Measurements from ENCODE around the gene NAALADL2. TPM values are rescaled to one million over a fixed set of nuclear protein-coding genes. Genes with fewer than 3 reads are reported as not detected.

NAALADL2 gene
- total RNA-seq, 4 donors from 2014 or later, result 0.36 to 9.2 (median 0.63) TPM

GRCh38 chr3:175200391-175201095, 341.4 kb downstream of the NAALADL2 start:
- no peak for DNase-seq
- no peak for TF ChIP-seq POLR2A (IDR thresholded peaks at IDR 0.05)
- no peak for TF ChIP-seq CTCF (IDR thresholded peaks at IDR 0.05 in 4 of 5, conservative IDR thresholded peaks at IDR 0.05 in 1 of 5)
- Histone ChIP-seq H3K27me3 (no peaks in the 10 kb centered on the region), H3K4me1 (no peaks in the 10 kb centered on the region), H3K27ac (no peak overlapping the region), H3K9me3 (no peaks in the 10 kb centered on the region), H3K36me3 (no peaks in the 10 kb centered on the region), H3K4me3 (no peak overlapping the region)
- in situ Hi-C loops (cut with MboI; ENCODE audit: low sequenced_read_pairs in 4 of 4) (no loop called here), intact Hi-C loops (cut with DNase I; ENCODE audit: low total_unique reads) (no loop called here)
- ATAC-seq, result no peak

GRCh38 chr3:175207361-175207760, 348.2 kb downstream of the NAALADL2 start:
- no peaks in the 10 kb centered on the region for H3K4me1 ChIP-seq
- TF ChIP-seq CTCF (IDR thresholded peaks at IDR 0.05 in 4 of 5, conservative IDR thresholded peaks at IDR 0.05 in 1 of 5), result no peak
- TF ChIP-seq POLR2A (IDR thresholded peaks at IDR 0.05), result no peak
- no peak overlapping the region for H3K4me3 ChIP-seq
- ATAC-seq, result no peak
- H3K36me3 ChIP-seq, result no peaks in the 10 kb centered on the region
- H3K9me3 ChIP-seq, result no peaks in the 10 kb centered on the region
- DNase-seq, result no peak
- no peaks in the 10 kb centered on the region for H3K27me3 ChIP-seq
- in situ Hi-C loops (cut with MboI; ENCODE audit: low sequenced_read_pairs in 4 of 4), result no loop called here
- intact Hi-C loops (cut with DNase I; ENCODE audit: low total_unique reads), result no loop called here
- no peak overlapping the region for H3K27ac ChIP-seq

GRCh38 chr3:175208326-175208725, 349.2 kb downstream of the NAALADL2 start:
- no peak for ATAC-seq
- Histone ChIP-seq H3K4me1 (no peaks in the 10 kb centered on the region), H3K36me3 (no peaks in the 10 kb centered on the region), H3K27ac (no peak overlapping the region), H3K4me3 (no peak overlapping the region), H3K27me3 (no peaks in the 10 kb centered on the region), H3K9me3 (no peaks in the 10 kb centered on the region)
- TF ChIP-seq CTCF (IDR thresholded peaks at IDR 0.05 in 4 of 5, conservative IDR thresholded peaks at IDR 0.05 in 1 of 5) (no peak), POLR2A (IDR thresholded peaks at IDR 0.05) (no peak)
- no peak for DNase-seq
- in situ Hi-C loops (cut with MboI; ENCODE audit: low sequenced_read_pairs in 4 of 4) (no loop called here), intact Hi-C loops (cut with DNase I; ENCODE audit: low total_unique reads) (no loop called here)

GRCh38 chr3:175211466-175211865, 352.3 kb downstream of the NAALADL2 start:
- in situ Hi-C loops (cut with MboI; ENCODE audit: low sequenced_read_pairs in 4 of 4), result no loop called here
- TF ChIP-seq CTCF (IDR thresholded peaks at IDR 0.05 in 4 of 5, conservative IDR thresholded peaks at IDR 0.05 in 1 of 5), result no peak
- no peak for TF ChIP-seq POLR2A (IDR thresholded peaks at IDR 0.05)
- H3K27ac ChIP-seq, result no peak overlapping the region
- no peaks in the 10 kb centered on the region for H3K36me3 ChIP-seq
- DNase-seq (no peak), ATAC-seq (no peak)
- no peaks in the 10 kb centered on the region for H3K9me3 ChIP-seq
- intact Hi-C loops (cut with DNase I; ENCODE audit: low total_unique reads), result no loop called here
- H3K27me3 ChIP-seq, result no peaks in the 10 kb centered on the region
- no peak overlapping the region for H3K4me3 ChIP-seq
- no peaks in the 10 kb centered on the region for H3K4me1 ChIP-seq

GRCh38 chr3:175212896-175213295, 353.8 kb downstream of the NAALADL2 start:
- Histone ChIP-seq H3K9me3 (no peaks in the 10 kb centered on the region), H3K4me3 (no peak overlapping the region), H3K36me3 (no peaks in the 10 kb centered on the region), H3K27me3 (no peaks in the 10 kb centered on the region), H3K27ac (no peak overlapping the region), H3K4me1 (no peaks in the 10 kb centered on the region)
- intact Hi-C loops (cut with DNase I; ENCODE audit: low total_unique reads) (no loop called here), in situ Hi-C loops (cut with MboI; ENCODE audit: low sequenced_read_pairs in 4 of 4) (no loop called here)
- ATAC-seq, result no peak
- TF ChIP-seq POLR2A (IDR thresholded peaks at IDR 0.05) (no peak), CTCF (IDR thresholded peaks at IDR 0.05 in 4 of 5, conservative IDR thresholded peaks at IDR 0.05 in 1 of 5) (no peak)
- DNase-seq, result no peak

Data from gastrocnemius medialis (tissue), 4 donors.